Central memory CD8-positive, alpha-beta T cell (primary cell): ENCODE results near the gene PRICKLE3.

ENCODE experiments used
- ATAC-seq: fragments of 150-1000 bp; cut with Tn5 transposase; replicated peaks from 2 replicates; pipeline ENCODE4 v1.10.0; 2022; ENCODE audit warnings: mild to moderate bottlenecking, moderate FRiP score, moderate number of reproducible peaks; ENCODE audit not compliant: poor library complexity, severe bottlenecking; ENCODE audit errors: extremely low read depth
- DNase-seq, 2 donors: peaks; one replicate each; pipeline ENCODE4 v3.0.0; 2021; ENCODE audit warnings: low spot score in 2 of 2
- H3K27ac Mint-ChIP-seq: one replicate; pipeline ENCODE4 v1.8.0; 2022; ENCODE audit warnings: low read depth, mild to moderate bottlenecking, moderate library complexity, mixed read lengths
- H3K27me3 Mint-ChIP-seq: one replicate; pipeline ENCODE4 v1.8.0; 2022; ENCODE audit warnings: mixed read lengths
- H3K36me3 Mint-ChIP-seq: one replicate; pipeline ENCODE4 v1.8.0; 2022; ENCODE audit warnings: mild to moderate bottlenecking, moderate library complexity, mixed read lengths; ENCODE audit not compliant: insufficient read depth
- H3K4me1 Mint-ChIP-seq: one replicate; pipeline ENCODE4 v1.8.0; 2022; ENCODE audit warnings: mixed read lengths
- H3K4me3 Mint-ChIP-seq: one replicate; pipeline ENCODE4 v1.8.0; 2022; ENCODE audit warnings: mild to moderate bottlenecking, moderate library complexity, mixed read lengths
- H3K9me3 Mint-ChIP-seq: one replicate; pipeline ENCODE4 v1.8.0; 2022; ENCODE audit warnings: mixed read lengths

Gene PRICKLE3, protein sequence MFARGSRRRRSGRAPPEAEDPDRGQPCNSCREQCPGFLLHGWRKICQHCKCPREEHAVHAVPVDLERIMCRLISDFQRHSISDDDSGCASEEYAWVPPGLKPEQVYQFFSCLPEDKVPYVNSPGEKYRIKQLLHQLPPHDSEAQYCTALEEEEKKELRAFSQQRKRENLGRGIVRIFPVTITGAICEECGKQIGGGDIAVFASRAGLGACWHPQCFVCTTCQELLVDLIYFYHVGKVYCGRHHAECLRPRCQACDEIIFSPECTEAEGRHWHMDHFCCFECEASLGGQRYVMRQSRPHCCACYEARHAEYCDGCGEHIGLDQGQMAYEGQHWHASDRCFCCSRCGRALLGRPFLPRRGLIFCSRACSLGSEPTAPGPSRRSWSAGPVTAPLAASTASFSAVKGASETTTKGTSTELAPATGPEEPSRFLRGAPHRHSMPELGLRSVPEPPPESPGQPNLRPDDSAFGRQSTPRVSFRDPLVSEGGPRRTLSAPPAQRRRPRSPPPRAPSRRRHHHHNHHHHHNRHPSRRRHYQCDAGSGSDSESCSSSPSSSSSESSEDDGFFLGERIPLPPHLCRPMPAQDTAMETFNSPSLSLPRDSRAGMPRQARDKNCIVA

DNA sequence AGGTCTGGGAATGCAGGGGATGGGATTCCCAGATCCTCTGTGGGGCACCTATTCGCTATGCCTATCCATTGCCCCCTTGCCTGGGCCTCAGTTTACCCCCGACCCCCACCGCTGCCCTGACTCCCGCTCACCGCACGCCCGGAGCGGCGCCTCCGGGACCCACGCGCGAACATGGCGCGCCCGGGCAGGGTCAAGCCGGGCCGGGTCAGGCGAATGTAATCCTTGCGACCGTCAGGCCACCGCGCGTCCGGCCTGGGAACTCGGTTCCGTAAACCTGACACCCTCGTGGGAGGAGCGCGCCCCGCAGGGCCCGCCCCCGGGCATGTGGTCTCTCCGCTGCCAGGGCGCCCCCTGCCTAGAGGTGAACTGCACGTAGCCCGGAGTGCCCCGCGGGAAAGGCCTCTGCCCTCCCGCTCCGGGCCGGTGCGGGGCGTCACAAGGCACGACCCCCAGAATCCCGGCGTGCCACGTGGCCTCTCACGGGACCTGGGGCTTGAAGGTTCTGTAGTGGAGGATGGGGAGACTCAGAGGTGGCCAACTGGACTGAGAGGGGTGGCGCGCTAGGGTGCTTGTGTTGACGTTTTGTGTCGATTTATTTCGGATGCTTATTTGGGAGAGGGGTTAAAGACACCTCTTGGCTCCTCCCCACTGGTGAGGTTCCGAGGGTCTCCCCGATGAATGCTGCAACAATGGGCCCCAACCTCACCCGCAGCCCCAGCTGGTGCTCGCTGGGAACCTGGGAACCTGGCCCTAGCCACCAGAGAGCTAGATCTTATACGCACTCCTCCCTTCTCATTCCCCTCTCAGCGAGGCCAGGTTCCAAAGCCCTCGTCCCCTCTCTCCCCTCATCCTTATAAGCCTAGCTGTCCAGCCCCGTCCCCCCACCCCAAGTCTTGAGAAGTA is at the start of gene PRICKLE3:
Gene PRICKLE3, minus strand, starts transcription at position 249 of the 903 bp plus-strand sequence. Its CDS starts 76 bp downstream, at position 173.
- ATAC-seq, result no peak
- Mint-ChIP-seq H3K4me1 (peaks cover 19% of the 10 kb centered on the region), H3K36me3 (peaks cover 12% of the 10 kb centered on the region), H3K27ac (peak within 1 kb of the TSS; percentile 64), H3K27me3 (no peaks in the 10 kb centered on the region), H3K4me3 (peak within 1 kb of the TSS; percentile 78), H3K9me3 (no peaks in the 10 kb centered on the region)
- DNase-seq, result peak; percentile 40 to 55

DNA sequence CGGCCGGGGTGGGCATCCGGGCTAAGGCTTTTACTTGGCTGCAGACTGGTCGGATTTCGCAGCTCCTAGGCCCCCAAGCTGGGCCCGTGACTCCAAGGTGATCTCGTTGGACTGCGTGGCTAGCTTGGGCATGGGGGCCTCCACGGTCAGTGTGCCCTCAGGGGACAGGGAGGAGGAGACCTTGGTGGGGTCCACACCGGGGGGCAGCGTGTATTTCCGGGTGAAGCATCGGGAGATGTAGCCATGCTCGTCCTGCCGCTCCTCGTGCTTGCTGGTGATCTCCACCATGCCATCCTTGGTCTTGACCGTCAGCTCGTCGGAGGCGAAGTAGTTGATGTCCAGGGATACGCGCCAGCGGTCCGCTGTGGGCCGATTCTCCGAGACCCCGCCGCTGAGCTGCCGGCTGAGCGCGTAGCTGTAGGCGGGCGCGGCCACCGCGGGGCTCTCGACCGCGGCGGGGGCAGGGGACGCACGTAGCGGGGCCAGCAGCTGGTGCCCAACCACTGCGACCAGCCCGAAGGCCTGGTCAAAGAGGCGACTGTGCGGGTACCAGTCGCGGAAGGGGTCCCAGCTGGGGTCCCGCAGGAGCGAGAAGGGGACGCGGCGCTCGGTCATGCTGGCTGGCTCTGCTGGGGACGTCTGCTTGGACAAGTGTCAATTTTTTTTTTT is 47.8 kb upstream of the PRICKLE3 start:
- no peak overlapping the region for H3K4me3 Mint-ChIP-seq

DNA sequence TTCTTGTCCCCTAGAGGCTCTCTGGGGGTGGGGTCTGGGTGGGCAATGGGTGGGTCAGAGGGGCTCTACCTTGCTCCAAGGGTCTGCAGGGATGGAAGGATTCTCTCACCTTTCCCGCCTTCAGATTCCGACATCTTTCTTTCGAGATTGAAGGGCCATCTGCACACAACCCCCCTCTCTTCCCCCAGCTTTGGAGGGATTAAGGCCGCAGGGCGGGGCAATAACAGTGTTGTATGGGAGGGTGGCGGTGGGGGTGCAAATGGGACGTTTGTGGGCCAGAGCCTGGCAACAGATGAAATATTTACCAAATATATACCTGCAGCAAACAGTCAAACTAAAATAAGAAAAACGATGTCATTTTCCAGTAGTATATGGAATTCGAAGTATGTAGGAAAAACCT is 47.0 kb upstream of the PRICKLE3 start, which contains the start of gene CACNA1F:
Gene CACNA1F, minus strand, starts transcription at position 165 of the 400 bp plus-strand sequence. Its CDS starts 31 bp downstream, at position 134.
- Mint-ChIP-seq H3K27me3 (no peaks in the 10 kb centered on the region), H3K36me3 (peaks cover 12% of the 10 kb centered on the region), H3K4me3 (peak within 1 kb of the TSS; percentile 67), H3K27ac (no peak within 1 kb of the TSS), H3K9me3 (no peaks in the 10 kb centered on the region), H3K4me1 (peaks cover 17% of the 10 kb centered on the region)
- DNase-seq, result no peak
- no peak for ATAC-seq

More for the DNA sequence above, 47.8 kb upstream of the PRICKLE3 start:
- no peak for DNase-seq
- Mint-ChIP-seq H3K36me3 (peaks cover 13% of the 10 kb centered on the region), H3K27ac (no peak overlapping the region), H3K9me3 (no peaks in the 10 kb centered on the region), H3K4me1 (peaks cover 17% of the 10 kb centered on the region), H3K27me3 (no peaks in the 10 kb centered on the region)
- ATAC-seq, result no peak

DNA sequence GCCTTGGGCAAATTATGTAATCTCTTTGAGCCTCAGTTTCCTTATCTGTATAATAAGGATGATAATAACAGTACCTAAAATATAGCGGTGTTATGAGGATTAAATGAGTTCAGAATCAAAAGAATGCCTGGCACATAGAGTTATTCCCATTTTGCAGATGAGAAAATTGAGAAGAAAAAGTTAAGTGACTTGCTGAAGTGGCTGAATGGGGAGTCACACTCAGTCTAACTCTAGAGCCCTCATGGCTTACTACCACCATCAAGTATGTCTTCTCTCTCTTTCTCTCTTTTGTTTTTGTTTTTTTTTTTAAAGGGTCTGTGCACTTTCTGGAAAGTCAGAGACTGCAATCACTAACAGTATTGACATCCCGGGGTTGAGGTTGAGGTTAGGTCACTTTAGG is 46.4 kb upstream of the PRICKLE3 start:
- no peaks in the 10 kb centered on the region for H3K27me3 Mint-ChIP-seq
- H3K36me3 Mint-ChIP-seq, result peaks cover 11% of the 10 kb centered on the region
- no peak overlapping the region for H3K27ac Mint-ChIP-seq
- peak overlapping the region; percentile 67 for H3K4me3 Mint-ChIP-seq
- no peaks in the 10 kb centered on the region for H3K9me3 Mint-ChIP-seq
- ATAC-seq (no peak), DNase-seq (no peak)
- H3K4me1 Mint-ChIP-seq, result peaks cover 17% of the 10 kb centered on the region

DNA sequence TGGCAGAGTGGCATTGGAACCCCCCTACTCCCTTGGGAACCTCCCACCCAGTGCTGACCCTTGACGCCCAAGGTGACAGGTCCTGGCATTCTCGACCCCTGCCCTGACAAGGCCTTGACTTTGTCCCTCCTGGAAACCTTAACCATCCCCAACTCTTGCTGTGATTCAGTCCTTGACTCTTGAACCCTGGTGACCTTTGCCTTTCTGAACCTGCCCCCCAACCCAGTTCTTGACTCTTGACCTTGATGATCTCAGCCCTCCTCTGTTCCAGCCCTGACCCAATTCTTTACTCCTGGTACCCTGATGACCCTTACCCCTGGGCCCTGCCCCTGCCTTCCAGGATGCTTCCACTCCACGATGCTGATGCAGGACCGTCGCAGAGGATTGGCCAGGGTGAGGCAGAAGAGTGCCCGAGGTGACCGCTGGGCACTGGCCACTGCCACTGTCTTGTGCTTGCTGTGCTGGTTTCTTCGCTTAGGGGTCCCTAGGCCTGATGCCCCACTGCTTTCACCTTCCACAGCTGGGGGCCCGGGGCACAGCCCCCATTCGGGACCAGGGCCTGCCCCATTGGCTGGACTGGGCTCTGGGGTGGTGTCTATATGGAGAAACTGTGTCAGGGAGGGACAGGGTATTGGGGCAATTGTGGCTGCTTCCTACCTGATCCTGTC is 45.3 kb upstream of the PRICKLE3 start:
- no peak for DNase-seq
- Mint-ChIP-seq H3K4me3 (peak overlapping the region; percentile 67), H3K27ac (peak overlapping the region; percentile 91), H3K9me3 (no peaks in the 10 kb centered on the region), H3K4me1 (peaks cover 7% of the 10 kb centered on the region), H3K27me3 (no peaks in the 10 kb centered on the region), H3K36me3 (peaks cover 9% of the 10 kb centered on the region)
- no peak for ATAC-seq

DNA sequence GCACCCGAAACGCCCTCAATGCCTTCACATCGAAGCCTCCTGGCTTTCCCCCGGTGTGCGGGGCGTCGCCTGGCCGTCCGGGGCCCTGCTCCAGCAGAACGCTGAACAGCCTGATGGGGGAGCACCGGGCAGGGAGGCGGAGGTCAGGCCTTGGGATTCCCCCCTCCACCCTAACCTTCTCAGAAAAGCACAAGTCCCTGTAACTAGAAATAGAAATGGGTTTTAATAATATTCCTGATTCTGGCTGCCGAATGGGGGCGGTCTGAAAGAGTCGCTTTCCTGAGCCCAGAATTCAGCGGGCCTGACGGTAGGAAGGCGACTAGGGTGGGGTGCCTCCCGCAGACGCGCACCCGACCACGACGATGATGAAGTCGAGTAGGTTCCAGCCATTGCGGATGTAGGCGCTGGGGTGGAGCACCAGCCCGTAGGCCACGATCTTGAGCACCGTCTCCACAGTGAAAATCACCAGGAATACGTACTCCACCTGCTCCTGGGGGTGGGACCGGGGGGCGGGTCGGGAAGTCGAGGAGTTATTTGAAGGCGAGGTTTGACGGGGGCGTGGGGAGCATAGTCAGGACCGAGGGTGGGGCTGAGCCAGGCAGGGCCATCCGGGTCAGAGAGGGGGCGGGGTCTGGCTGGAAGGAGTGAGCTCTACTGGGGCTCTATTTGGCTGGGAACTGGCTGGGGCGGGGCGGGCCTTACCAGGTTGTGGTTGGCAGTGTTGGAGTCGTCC is 44.5 kb upstream of the PRICKLE3 start:
- no peaks in the 10 kb centered on the region for H3K9me3 Mint-ChIP-seq
- H3K36me3 Mint-ChIP-seq, result peaks cover 7% of the 10 kb centered on the region
- H3K27ac Mint-ChIP-seq, result peak overlapping the region; percentile 91
- peaks cover 7% of the 10 kb centered on the region for H3K4me1 Mint-ChIP-seq
- DNase-seq, result peak; percentile 14 to 26
- H3K27me3 Mint-ChIP-seq, result peaks cover 4% of the 10 kb centered on the region
- ATAC-seq, result peak; percentile 67
- peak overlapping the region; percentile 67 for H3K4me3 Mint-ChIP-seq

DNA sequence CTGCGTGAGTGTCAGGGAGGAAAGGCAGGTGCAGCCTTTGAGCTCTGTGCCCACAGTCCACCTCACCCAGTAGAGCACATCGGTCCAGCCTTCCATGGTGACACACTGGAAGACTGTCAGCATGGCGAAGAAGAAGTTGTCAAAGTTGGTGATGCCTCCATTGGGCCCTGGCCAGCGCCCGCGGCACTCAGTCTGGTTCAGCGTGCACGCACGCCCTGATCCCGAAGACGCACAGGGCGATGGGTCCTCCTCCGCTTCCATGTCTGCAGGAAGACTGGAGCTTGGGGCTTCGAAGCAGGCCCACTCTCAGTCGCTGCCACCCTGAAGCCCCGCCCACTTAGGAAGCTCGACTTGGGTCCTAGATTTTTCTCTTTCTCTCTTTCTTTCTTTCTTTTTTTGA is 42.0 kb upstream of the PRICKLE3 start:
- no peak for ATAC-seq
- Mint-ChIP-seq H3K36me3 (peaks cover 5% of the 10 kb centered on the region), H3K4me3 (no peak overlapping the region), H3K27ac (no peak overlapping the region), H3K9me3 (no peaks in the 10 kb centered on the region), H3K27me3 (peaks cover 20% of the 10 kb centered on the region), H3K4me1 (no peaks in the 10 kb centered on the region)
- no peak for DNase-seq

DNA sequence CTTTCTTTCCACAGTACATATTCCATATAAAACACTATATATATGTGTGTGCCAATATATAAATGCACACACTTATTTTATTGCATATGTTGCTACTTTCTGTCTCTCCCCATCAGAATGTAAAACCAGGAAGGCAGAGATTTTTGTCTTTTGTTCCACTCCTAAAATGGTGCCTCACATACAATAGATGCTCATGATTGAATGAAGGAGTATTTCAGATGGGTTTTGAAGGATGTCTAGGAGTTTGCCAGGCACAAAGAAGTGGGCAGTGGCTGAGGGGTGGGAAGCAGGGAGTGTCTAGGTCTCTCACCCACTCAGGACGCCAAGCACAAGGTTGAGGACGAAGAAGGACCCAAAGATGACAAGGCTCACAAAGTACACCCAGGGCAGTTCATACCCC is 41.6 kb upstream of the PRICKLE3 start:
- H3K4me3 Mint-ChIP-seq, result no peak overlapping the region
- H3K27ac Mint-ChIP-seq, result no peak overlapping the region
- DNase-seq (no peak), ATAC-seq (no peak)
- H3K27me3 Mint-ChIP-seq, result peaks cover 24% of the 10 kb centered on the region
- peaks cover 5% of the 10 kb centered on the region for H3K36me3 Mint-ChIP-seq
- no peaks in the 10 kb centered on the region for H3K4me1 Mint-ChIP-seq
- H3K9me3 Mint-ChIP-seq, result no peaks in the 10 kb centered on the region

DNA sequence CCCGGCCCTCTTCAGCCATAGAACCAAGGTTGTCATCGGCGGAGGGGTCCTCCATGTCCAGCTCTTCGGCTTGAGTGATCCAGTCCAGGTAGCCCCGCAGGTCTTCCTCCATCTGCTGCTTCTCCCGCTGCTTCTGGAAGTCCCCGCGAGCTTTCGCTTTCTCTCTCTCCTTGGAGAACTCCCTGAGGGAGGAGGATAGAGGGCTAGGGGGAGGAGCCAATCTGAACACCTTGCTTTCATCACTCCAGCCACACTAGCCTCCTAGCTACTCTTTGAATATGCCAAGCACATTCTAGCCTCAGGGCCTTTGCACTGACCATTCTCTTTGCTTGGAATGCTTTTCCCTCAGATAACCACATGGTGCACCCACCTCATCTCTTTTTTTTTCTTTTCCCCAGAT is 40.8 kb upstream of the PRICKLE3 start:
- no peak for ATAC-seq
- H3K4me1 Mint-ChIP-seq, result no peaks in the 10 kb centered on the region
- H3K36me3 Mint-ChIP-seq, result peaks cover 5% of the 10 kb centered on the region
- H3K9me3 Mint-ChIP-seq, result no peaks in the 10 kb centered on the region
- no peak overlapping the region for H3K4me3 Mint-ChIP-seq
- peaks cover 29% of the 10 kb centered on the region for H3K27me3 Mint-ChIP-seq
- no peak overlapping the region for H3K27ac Mint-ChIP-seq
- no peak for DNase-seq

DNA sequence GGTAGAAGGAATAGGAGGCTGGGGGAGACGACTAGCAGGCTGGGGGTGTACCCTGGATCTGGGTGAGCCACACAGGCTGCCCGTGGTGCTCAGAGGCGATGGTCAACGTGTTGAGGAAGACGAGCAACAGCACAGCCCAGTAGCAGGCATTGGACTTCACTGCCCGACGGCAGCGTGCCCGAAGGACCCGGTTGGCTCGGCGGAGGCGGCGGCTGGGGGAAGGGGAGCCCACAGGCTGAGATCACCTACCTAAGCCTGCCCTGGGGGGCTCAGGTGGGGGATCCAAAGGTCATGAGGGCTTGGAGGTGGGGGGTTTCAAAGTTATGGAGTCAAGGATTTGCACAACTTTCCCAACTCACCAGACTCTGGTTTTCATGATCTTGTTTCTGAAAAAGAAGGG is 39.7 kb upstream of the PRICKLE3 start:
- Mint-ChIP-seq H3K27ac (no peak overlapping the region), H3K9me3 (no peaks in the 10 kb centered on the region), H3K27me3 (peaks cover 29% of the 10 kb centered on the region), H3K4me3 (no peak overlapping the region), H3K36me3 (peaks cover 1% of the 10 kb centered on the region), H3K4me1 (no peaks in the 10 kb centered on the region)
- ATAC-seq (no peak), DNase-seq (no peak)

DNA sequence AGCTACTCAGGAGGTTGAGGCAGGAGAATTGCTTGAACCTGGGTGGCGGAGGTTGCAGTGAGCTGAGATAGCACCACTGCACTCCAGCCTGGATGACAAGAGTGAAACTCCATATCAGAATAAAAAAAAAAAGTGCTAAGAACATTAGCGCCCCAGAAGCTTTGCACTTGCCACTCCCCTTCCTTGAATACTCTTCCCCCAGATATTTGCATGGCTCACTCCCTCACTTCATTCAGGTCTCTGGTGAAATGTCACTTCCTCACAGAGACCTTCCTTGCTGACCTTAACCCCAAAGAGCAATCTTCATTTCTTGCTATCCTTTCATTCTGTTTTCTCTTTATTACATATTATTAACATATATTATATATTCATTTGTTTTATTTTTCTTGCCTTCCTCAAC is 35.7 kb upstream of the PRICKLE3 start:
- no peak for ATAC-seq
- H3K9me3 Mint-ChIP-seq, result no peaks in the 10 kb centered on the region
- H3K27me3 Mint-ChIP-seq, result peaks cover 29% of the 10 kb centered on the region
- no peak overlapping the region for H3K27ac Mint-ChIP-seq
- H3K4me1 Mint-ChIP-seq, result no peaks in the 10 kb centered on the region
- peaks cover 2% of the 10 kb centered on the region for H3K36me3 Mint-ChIP-seq
- H3K4me3 Mint-ChIP-seq, result no peak overlapping the region
- DNase-seq, result no peak
